Glutamatergic neuron (in vitro differentiated cells): ENCODE results near the gene TMEM186. TPM values are rescaled to one million over a fixed set of nuclear protein-coding genes. Genes with fewer than 3 reads are reported as not detected.

Experiments used
- DNase-seq: peaks from one replicate; pipeline ENCODE4 v3.0.0; 2022
- H3K27ac Mint-ChIP-seq: one replicate; pipeline ENCODE4 v1.8.0; 2020; ENCODE audit warnings: mild to moderate bottlenecking, mixed read lengths, inconsistent platforms; ENCODE audit not compliant: unreplicated experiment
- H3K27me3 Mint-ChIP-seq: one replicate; pipeline ENCODE4 v1.8.0; 2020; ENCODE audit warnings: mild to moderate bottlenecking, moderate library complexity, mixed read lengths, inconsistent platforms; ENCODE audit not compliant: unreplicated experiment
- H3K36me3 Mint-ChIP-seq: one replicate; pipeline ENCODE4 v1.8.0; 2020; ENCODE audit warnings: mild to moderate bottlenecking, mixed read lengths, inconsistent platforms; ENCODE audit not compliant: unreplicated experiment
- H3K4me1 Mint-ChIP-seq: one replicate; pipeline ENCODE4 v1.8.0; 2020; ENCODE audit warnings: mild to moderate bottlenecking, low read depth, mixed read lengths, inconsistent platforms; ENCODE audit not compliant: unreplicated experiment
- H3K4me3 Mint-ChIP-seq: one replicate; pipeline ENCODE4 v1.8.0; 2020; ENCODE audit warnings: mild to moderate bottlenecking, mixed read lengths, inconsistent platforms; ENCODE audit not compliant: unreplicated experiment
- H3K9me3 Mint-ChIP-seq: one replicate; pipeline ENCODE4 v1.8.0; 2020; ENCODE audit warnings: mild to moderate bottlenecking, moderate library complexity, mixed read lengths, inconsistent platforms; ENCODE audit not compliant: unreplicated experiment
- total RNA-seq: library from RNA; stranded (reverse); fragmentation: NEBNext Ultra II Directional; extraction: Animal tissue kit (Norgen Biotek cat#: 25700); gene quantifications from one replicate; pipeline ENCODE4 v1.2.1, GENCODE V29; 2021; ENCODE audit not compliant: unreplicated experiment
- TF ChIP-seq, protein P1 (sequence below): fragments of 200-600 bp; sonication (generic); IDR thresholded peaks from one replicate; pipeline ENCODE4 v1.5.0; 2021; ENCODE audit not compliant: partially characterized antibody, unreplicated experiment

The TMEM186 gene
- total RNA-seq, 1 donor from 2014 or later, result 7.3 TPM

DNA sequence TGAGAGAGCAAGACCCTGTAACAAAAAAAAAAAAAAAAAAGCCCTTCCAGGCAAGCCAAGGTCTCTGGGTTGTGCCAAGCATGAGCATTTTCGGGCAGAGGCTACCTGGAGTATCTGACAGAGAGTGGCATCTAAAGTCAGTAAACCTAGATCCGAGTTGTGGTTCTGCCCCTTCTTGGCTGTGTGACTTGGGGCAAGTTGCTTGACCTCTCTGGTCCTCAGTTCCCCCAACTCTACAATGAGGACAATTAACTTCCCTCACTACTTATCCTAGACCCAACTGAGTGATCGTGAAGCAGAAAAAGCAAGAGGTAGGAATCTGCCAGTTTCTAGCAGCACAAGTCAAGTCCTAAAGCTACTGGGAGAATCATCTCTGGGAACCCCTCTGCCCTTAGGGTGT is 34.4 kb downstream of the TMEM186 start:
- H3K4me1 Mint-ChIP-seq, result no peaks in the 10 kb centered on the region
- H3K4me3 Mint-ChIP-seq, result no peak overlapping the region
- H3K36me3 Mint-ChIP-seq, result no peaks in the 10 kb centered on the region
- TF ChIP-seq, protein P1, sequence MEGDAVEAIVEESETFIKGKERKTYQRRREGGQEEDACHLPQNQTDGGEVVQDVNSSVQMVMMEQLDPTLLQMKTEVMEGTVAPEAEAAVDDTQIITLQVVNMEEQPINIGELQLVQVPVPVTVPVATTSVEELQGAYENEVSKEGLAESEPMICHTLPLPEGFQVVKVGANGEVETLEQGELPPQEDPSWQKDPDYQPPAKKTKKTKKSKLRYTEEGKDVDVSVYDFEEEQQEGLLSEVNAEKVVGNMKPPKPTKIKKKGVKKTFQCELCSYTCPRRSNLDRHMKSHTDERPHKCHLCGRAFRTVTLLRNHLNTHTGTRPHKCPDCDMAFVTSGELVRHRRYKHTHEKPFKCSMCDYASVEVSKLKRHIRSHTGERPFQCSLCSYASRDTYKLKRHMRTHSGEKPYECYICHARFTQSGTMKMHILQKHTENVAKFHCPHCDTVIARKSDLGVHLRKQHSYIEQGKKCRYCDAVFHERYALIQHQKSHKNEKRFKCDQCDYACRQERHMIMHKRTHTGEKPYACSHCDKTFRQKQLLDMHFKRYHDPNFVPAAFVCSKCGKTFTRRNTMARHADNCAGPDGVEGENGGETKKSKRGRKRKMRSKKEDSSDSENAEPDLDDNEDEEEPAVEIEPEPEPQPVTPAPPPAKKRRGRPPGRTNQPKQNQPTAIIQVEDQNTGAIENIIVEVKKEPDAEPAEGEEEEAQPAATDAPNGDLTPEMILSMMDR, result no peak
- H3K9me3 Mint-ChIP-seq, result peaks cover 3% of the 10 kb centered on the region
- H3K27ac Mint-ChIP-seq, result no peak overlapping the region
- DNase-seq, result no peak
- peaks cover 8% of the 10 kb centered on the region for H3K27me3 Mint-ChIP-seq

DNA sequence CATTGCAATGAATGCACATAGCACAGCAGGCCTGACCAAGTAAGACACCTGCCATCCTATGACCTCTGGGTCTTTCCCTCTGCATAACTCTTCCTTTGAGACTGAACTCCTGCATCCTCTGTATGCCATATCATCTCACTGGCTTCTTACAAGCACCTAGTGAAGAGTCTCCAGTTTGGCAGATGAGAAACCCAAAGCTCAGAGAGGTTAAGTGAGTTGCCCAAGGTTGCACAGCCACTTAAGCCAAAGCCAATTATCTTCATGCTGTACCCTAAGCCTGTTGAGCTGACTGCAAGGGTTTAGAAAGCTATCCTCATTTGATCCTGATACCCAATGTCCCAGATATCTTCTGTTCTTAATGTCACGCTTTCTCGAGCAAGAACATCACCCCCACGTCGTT is 35.2 kb downstream of the TMEM186 start:
- no peak overlapping the region for H3K27ac Mint-ChIP-seq

DNA sequence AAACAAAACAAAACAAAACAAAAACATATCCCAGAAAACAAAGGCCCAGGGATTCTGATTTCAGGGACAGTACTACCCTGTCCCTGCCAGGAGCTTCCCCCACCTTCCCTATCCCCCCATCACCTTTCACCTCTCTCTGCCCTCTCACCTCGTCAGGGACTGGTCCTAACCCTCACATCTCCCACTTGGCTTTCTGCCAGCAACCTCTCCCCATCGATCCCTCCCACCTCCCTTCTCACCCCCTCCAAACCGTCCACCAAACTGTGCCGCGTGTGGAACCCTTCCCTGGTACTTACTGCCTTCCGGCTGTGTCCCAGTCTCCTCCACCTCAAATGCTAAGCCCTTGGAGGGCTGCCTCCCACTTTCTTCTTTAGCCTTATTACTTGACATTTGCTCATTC is 36.4 kb downstream of the TMEM186 start:
- Mint-ChIP-seq H3K36me3 (no peaks in the 10 kb centered on the region), H3K27ac (no peak overlapping the region), H3K4me1 (no peaks in the 10 kb centered on the region), H3K4me3 (no peak overlapping the region), H3K9me3 (peaks cover 3% of the 10 kb centered on the region), H3K27me3 (peaks cover 8% of the 10 kb centered on the region)
- TF ChIP-seq, protein P1, result no peak
- no peak for DNase-seq

More for the DNA sequence above, 35.2 kb downstream of the TMEM186 start:
- Mint-ChIP-seq H3K9me3 (peaks cover 3% of the 10 kb centered on the region), H3K4me3 (no peak overlapping the region), H3K27me3 (peaks cover 8% of the 10 kb centered on the region), H3K36me3 (no peaks in the 10 kb centered on the region), H3K4me1 (no peaks in the 10 kb centered on the region)
- DNase-seq, result no peak
- TF ChIP-seq, protein P1, result no peak

DNA sequence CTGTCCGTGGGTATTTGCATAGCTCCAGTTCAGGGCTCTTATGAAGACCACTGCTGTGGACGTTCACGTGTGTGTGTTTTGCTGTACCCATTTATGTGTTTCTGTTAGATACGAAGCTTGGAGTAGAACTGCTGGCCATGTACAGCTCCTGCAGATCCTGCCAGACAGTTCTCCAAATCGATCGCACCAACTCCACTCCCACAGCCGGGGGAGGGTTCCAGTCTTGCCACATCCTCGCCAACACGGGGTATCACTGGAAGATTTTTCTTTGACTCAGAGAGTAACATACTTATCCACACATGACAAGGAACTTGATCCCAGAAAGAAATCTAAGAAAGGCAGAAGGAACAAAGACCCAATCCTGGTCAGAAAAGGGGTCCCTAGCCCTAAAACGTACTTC is 37.4 kb downstream of the TMEM186 start:
- H3K4me3 Mint-ChIP-seq, result no peak overlapping the region
- no peak overlapping the region for H3K27ac Mint-ChIP-seq
- H3K4me1 Mint-ChIP-seq, result no peaks in the 10 kb centered on the region
- H3K9me3 Mint-ChIP-seq, result peaks cover 3% of the 10 kb centered on the region
- no peak for DNase-seq
- H3K27me3 Mint-ChIP-seq, result peaks cover 8% of the 10 kb centered on the region
- peaks cover 4% of the 10 kb centered on the region for H3K36me3 Mint-ChIP-seq
- TF ChIP-seq, protein P1, result no peak

DNA sequence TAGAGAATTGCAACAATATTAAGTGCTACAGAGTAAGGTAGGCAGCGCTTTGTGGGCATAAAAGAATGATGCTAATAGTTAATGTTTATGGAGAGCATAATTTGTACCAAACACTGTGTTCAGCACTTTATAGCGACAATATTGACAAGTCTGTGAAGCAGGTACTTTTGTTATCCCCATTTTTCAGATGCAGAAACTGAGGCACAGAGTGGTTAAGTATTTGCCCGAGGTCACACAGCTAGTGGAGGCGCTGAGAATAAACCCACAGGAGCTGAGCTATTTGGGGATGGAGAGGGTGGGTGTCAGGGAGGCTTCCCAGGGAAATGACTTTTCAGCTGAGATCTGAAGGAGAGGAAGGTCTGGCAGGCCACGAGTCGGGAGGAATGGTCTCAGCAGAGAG is 39.4 kb downstream of the TMEM186 start:
- DNase-seq, result no peak
- peaks cover 6% of the 10 kb centered on the region for H3K36me3 Mint-ChIP-seq
- no peak overlapping the region for H3K4me3 Mint-ChIP-seq
- no peaks in the 10 kb centered on the region for H3K4me1 Mint-ChIP-seq
- H3K27ac Mint-ChIP-seq, result no peak overlapping the region
- TF ChIP-seq, protein P1, result no peak
- peaks cover 1% of the 10 kb centered on the region for H3K9me3 Mint-ChIP-seq
- H3K27me3 Mint-ChIP-seq, result peaks cover 10% of the 10 kb centered on the region
